ENCODE data around the gene CCL17.

- TF ChIP-seq POLR2A (IDR thresholded peaks at IDR 0.05) (no peak), CTCF (IDR thresholded peaks at IDR 0.05) (no peak)
Observed at GRCh38 chr16:57383276-57384247, 21.0 kb upstream of the CCL17 start.
